Activated CD4-positive, alpha-beta T cell treated with anti-CD3 and anti-CD28 coated beads, Interleukin-2, amount 50 U/mL, for 24 hours (primary cell): Measurements from ENCODE around the gene HIVEP1.
A peak's percentile ranks its signal among the peaks of the same experiment; 100 is the strongest.
"Not testable (repeated sequence)": the region's sequence is repeated elsewhere in the genome, so short reads cannot be mapped to it uniquely, and the experiment has no call there.

Experiments
- DNase-seq, 2 donors: peaks; one replicate each; pipeline ENCODE4 v3.0.0-alpha.2; 2020; ENCODE audit warnings: low read depth in 1 of 2, low spot score in 1 of 2

HIVEP1 gene

GRCh38 chr6:12151433-12151820 lies 139.3 kb downstream of the HIVEP1 start:
- no peak for DNase-seq

GRCh38 chr6:12152023-12152970 lies 140.2 kb downstream of the HIVEP1 start:
- DNase-seq, result no peak

- not testable (repeated sequence) for DNase-seq
These were observed 143.7 kb downstream of the HIVEP1 start for GRCh38 chr6:12155769-12156168.

GRCh38 chr6:12158686-12159415 lies 146.7 kb downstream of the HIVEP1 start:
- no peak for DNase-seq

GRCh38 chr6:12160326-12160725 lies 148.2 kb downstream of the HIVEP1 start:
- DNase-seq, result no peak

GRCh38 chr6:12162213-12162612 lies 150.1 kb downstream of the HIVEP1 start:
- DNase-seq, result no peak

- DNase-seq, result peak in 1 of 2 donors; percentile 11
These were observed 151.0 kb downstream of the HIVEP1 start for GRCh38 chr6:12163149-12163548.

GRCh38 chr6:12163744-12164507 lies 151.8 kb downstream of the HIVEP1 start:
- no peak for DNase-seq

GRCh38 chr6:12164508-12164770 lies 152.3 kb downstream of the HIVEP1 start:
- no peak for DNase-seq

GRCh38 chr6:12165297-12165696 lies 153.2 kb downstream of the HIVEP1 start:
- no peak for DNase-seq

- no peak for DNase-seq
These were observed 153.7 kb downstream of the HIVEP1 start for GRCh38 chr6:12165722-12166280.

- no peak for DNase-seq
These were observed 157.3 kb downstream of the HIVEP1 start for GRCh38 chr6:12169377-12169776.

- no peak for DNase-seq
These were observed 158.4 kb downstream of the HIVEP1 start for GRCh38 chr6:12170351-12171092.

GRCh38 chr6:12171717-12172116 lies 159.6 kb downstream of the HIVEP1 start:
- DNase-seq, result no peak

GRCh38 chr6:12172572-12172971 lies 160.5 kb downstream of the HIVEP1 start:
- no peak for DNase-seq

- no peak for DNase-seq
These were observed 161.1 kb downstream of the HIVEP1 start for GRCh38 chr6:12173181-12173580.

- DNase-seq, result no peak
These were observed 161.5 kb downstream of the HIVEP1 start for GRCh38 chr6:12173661-12174060.

GRCh38 chr6:12174878-12175277 lies 162.8 kb downstream of the HIVEP1 start:
- no peak for DNase-seq

GRCh38 chr6:12175626-12176025 lies 163.5 kb downstream of the HIVEP1 start:
- no peak for DNase-seq

- DNase-seq, result not testable (repeated sequence)
These were observed 164.7 kb downstream of the HIVEP1 start for GRCh38 chr6:12176782-12177181.

- no peak for DNase-seq
These were observed 166.4 kb downstream of the HIVEP1 start for GRCh38 chr6:12178521-12178920.
